Measurements from ENCODE around the gene BMX.

Gene BMX

DNA sequence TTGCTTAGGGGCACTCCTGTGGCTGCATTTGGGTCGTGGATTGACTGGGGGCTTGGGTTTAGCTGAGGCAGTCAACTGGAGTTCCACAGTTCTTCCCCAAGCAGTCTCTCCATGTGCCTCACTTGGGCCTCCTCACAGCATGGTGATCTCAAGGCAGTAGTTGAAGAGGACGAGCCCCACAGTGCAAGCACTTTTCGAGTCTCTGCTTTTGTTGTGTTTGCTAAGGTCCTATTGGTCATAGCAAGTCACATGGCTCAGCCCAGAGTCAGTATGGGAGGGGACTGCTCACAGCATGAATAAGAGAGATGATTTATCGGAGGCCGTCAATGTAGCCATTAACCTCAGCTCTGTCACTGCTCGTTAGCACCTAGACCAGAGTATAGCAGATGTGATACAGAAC, 29.7 kb downstream of the BMX start (continued):
- TF ChIP-seq ZC3H10 (CRISPR knock-in tag; IDR thresholded peaks at IDR 0.05) (no peak), TOX (CRISPR knock-in tag; IDR thresholded peaks at IDR 0.05; ENCODE audit: borderline replicate concordance) (no peak), ZFP30 (CRISPR knock-in tag; IDR thresholded peaks at IDR 0.05) (no peak), ZNF8 (CRISPR knock-in tag; IDR thresholded peaks at IDR 0.05) (no peak), GLIS3 (CRISPR knock-in tag; IDR thresholded peaks at IDR 0.05) (no peak), PPARA (CRISPR knock-in tag; IDR thresholded peaks at IDR 0.05; ENCODE audit: borderline replicate concordance) (no peak), BACH2 (CRISPR knock-in tag; IDR thresholded peaks at IDR 0.05; ENCODE audit: borderline replicate concordance) (no peak)
- TF ChIP-seq, protein P1, sequence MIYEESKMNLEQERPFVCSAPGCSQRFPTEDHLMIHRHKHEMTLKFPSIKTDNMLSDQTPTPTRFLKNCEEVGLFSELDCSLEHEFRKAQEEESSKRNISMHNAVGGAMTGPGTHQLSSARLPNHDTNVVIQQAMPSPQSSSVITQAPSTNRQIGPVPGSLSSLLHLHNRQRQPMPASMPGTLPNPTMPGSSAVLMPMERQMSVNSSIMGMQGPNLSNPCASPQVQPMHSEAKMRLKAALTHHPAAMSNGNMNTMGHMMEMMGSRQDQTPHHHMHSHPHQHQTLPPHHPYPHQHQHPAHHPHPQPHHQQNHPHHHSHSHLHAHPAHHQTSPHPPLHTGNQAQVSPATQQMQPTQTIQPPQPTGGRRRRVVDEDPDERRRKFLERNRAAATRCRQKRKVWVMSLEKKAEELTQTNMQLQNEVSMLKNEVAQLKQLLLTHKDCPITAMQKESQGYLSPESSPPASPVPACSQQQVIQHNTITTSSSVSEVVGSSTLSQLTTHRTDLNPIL (CRISPR knock-in tag; IDR thresholded peaks at IDR 0.05; ENCODE audit: low read depth), result no peak
- TF ChIP-seq, protein P2, sequence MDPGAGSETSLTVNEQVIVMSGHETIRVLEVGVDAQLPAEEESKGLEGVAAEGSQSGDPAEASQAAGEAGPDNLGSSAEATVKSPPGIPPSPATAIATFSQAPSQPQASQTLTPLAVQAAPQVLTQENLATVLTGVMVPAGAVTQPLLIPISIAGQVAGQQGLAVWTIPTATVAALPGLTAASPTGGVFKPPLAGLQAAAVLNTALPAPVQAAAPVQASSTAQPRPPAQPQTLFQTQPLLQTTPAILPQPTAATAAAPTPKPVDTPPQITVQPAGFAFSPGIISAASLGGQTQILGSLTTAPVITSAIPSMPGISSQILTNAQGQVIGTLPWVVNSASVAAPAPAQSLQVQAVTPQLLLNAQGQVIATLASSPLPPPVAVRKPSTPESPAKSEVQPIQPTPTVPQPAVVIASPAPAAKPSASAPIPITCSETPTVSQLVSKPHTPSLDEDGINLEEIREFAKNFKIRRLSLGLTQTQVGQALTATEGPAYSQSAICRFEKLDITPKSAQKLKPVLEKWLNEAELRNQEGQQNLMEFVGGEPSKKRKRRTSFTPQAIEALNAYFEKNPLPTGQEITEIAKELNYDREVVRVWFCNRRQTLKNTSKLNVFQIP (CRISPR knock-in tag; IDR thresholded peaks at IDR 0.05; ENCODE audit: borderline replicate concordance, low read depth), result no peak

DNA sequence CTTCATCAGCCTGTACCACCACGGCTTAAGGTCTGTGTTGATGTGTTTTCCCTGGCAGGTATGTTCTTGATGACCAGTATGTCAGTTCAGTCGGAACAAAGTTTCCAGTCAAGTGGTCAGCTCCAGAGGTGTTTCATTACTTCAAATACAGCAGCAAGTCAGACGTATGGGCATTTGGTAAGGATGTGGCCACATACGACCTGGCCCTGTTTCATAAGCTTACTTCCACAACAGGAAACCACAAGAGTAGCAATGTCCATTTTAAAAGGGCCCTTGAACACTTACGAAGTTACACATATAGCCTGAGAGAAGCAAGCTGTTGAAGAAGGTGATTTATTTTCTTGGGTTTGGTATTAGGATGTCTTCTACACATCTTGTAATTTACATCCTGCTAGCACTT, 46.1 kb downstream of the BMX start:
- ATAC-seq, result no peak
- TF ChIP-seq ZNF8 (CRISPR knock-in tag; IDR thresholded peaks at IDR 0.05), result no peak
- no peak for TF ChIP-seq BACH2 (CRISPR knock-in tag; IDR thresholded peaks at IDR 0.05; ENCODE audit: borderline replicate concordance)
- no peak for TF ChIP-seq ZNF565 (CRISPR knock-in tag; conservative IDR thresholded peaks at IDR 0.05; ENCODE audit: low read depth)
- TF ChIP-seq GLIS3 (CRISPR knock-in tag; IDR thresholded peaks at IDR 0.05), result no peak
- TF ChIP-seq, protein P1 (CRISPR knock-in tag; IDR thresholded peaks at IDR 0.05; ENCODE audit: low read depth), result no peak
- TF ChIP-seq ISL1 (CRISPR knock-in tag; IDR thresholded peaks at IDR 0.05), result no peak
- TF ChIP-seq, protein P3, sequence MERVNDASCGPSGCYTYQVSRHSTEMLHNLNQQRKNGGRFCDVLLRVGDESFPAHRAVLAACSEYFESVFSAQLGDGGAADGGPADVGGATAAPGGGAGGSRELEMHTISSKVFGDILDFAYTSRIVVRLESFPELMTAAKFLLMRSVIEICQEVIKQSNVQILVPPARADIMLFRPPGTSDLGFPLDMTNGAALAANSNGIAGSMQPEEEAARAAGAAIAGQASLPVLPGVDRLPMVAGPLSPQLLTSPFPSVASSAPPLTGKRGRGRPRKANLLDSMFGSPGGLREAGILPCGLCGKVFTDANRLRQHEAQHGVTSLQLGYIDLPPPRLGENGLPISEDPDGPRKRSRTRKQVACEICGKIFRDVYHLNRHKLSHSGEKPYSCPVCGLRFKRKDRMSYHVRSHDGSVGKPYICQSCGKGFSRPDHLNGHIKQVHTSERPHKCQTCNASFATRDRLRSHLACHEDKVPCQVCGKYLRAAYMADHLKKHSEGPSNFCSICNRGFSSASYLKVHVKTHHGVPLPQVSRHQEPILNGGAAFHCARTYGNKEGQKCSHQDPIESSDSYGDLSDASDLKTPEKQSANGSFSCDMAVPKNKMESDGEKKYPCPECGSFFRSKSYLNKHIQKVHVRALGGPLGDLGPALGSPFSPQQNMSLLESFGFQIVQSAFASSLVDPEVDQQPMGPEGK (CRISPR knock-in tag; IDR thresholded peaks at IDR 0.05; ENCODE audit: borderline replicate concordance), result no peak
- TF ChIP-seq, protein P4, sequence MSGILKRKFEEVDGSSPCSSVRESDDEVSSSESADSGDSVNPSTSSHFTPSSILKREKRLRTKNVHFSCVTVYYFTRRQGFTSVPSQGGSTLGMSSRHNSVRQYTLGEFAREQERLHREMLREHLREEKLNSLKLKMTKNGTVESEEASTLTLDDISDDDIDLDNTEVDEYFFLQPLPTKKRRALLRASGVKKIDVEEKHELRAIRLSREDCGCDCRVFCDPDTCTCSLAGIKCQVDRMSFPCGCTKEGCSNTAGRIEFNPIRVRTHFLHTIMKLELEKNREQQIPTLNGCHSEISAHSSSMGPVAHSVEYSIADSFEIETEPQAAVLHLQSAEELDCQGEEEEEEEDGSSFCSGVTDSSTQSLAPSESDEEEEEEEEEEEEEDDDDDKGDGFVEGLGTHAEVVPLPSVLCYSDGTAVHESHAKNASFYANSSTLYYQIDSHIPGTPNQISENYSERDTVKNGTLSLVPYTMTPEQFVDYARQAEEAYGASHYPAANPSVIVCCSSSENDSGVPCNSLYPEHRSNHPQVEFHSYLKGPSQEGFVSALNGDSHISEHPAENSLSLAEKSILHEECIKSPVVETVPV (CRISPR knock-in tag; IDR thresholded peaks at IDR 0.05), result no peak
- no peak for TF ChIP-seq ESRRG (CRISPR knock-in tag; IDR thresholded peaks at IDR 0.05)
- no peak for TF ChIP-seq RARB (CRISPR knock-in tag; IDR thresholded peaks at IDR 0.05)
- no peak for TF ChIP-seq PPARA (CRISPR knock-in tag; IDR thresholded peaks at IDR 0.05; ENCODE audit: borderline replicate concordance)
- no peak for TF ChIP-seq ZFP3 (CRISPR knock-in tag; IDR thresholded peaks at IDR 0.05)
- no peak for TF ChIP-seq ZNF70 (CRISPR knock-in tag; IDR thresholded peaks at IDR 0.05)

DNA sequence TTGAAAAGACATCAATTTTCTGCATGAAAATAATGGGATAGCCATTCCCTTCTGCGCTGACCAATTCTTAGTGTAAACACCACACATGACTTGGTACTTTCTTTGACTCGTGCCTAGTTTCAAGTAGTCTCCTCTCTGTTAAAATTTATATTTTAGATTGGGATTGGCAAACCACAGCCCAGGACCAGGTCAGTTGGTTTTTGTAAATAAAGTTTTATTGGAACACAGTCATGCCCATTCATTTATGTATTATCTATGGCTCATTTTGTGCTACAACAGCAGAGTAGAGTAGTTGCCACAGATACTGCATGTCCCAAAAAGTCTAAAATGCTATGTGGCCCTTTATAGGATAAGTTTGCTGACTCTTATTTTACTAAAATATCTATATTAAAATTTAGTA, 46.7 kb downstream of the BMX start:
- no peak for ATAC-seq
- TF ChIP-seq PPARA (CRISPR knock-in tag; IDR thresholded peaks at IDR 0.05; ENCODE audit: borderline replicate concordance), result no peak
- no peak for TF ChIP-seq SNAI2 (CRISPR knock-in tag; IDR thresholded peaks at IDR 0.05)
- TF ChIP-seq, protein P4 (CRISPR knock-in tag; IDR thresholded peaks at IDR 0.05), result no peak
- no peak for TF ChIP-seq ESRRG (CRISPR knock-in tag; IDR thresholded peaks at IDR 0.05)
- TF ChIP-seq, protein P5, sequence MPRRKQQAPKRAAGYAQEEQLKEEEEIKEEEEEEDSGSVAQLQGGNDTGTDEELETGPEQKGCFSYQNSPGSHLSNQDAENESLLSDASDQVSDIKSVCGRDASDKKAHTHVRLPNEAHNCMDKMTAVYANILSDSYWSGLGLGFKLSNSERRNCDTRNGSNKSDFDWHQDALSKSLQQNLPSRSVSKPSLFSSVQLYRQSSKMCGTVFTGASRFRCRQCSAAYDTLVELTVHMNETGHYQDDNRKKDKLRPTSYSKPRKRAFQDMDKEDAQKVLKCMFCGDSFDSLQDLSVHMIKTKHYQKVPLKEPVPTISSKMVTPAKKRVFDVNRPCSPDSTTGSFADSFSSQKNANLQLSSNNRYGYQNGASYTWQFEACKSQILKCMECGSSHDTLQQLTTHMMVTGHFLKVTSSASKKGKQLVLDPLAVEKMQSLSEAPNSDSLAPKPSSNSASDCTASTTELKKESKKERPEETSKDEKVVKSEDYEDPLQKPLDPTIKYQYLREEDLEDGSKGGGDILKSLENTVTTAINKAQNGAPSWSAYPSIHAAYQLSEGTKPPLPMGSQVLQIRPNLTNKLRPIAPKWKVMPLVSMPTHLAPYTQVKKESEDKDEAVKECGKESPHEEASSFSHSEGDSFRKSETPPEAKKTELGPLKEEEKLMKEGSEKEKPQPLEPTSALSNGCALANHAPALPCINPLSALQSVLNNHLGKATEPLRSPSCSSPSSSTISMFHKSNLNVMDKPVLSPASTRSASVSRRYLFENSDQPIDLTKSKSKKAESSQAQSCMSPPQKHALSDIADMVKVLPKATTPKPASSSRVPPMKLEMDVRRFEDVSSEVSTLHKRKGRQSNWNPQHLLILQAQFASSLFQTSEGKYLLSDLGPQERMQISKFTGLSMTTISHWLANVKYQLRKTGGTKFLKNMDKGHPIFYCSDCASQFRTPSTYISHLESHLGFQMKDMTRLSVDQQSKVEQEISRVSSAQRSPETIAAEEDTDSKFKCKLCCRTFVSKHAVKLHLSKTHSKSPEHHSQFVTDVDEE (CRISPR knock-in tag; IDR thresholded peaks at IDR 0.05), result no peak

All from SK-N-SH treated with all-trans-retinoic acid at 6 μM for 48 hours (cell line).